Adrenal gland (tissue), 12 donors: Measurements from ENCODE around the gene PON3. TPM values are rescaled to one million over a fixed set of nuclear protein-coding genes. Genes with fewer than 3 reads are reported as not detected.

Source experiments
- DNase-seq, 7 donors: peaks; one replicate each; pipeline ENCODE4 v3.0.0-alpha.2; 2019 to 2020
- H3K27ac ChIP-seq, 5 donors: fragments of 200-600 bp; sonication (generic) in 4 of 5; 1 replicate in 3 of 5; 2 replicates in 2 of 5; pipeline versions ENCODE4 v1.5.1 to v1.8.0; 2016 to 2020; ENCODE audit warnings: mild to moderate bottlenecking in 1 of 5
- H3K27me3 ChIP-seq: fragments of 200-600 bp; 2 replicates; pipeline ENCODE4 v1.8.0; 2021
- H3K36me3 ChIP-seq, 2 donors: fragments of 200-600 bp; replicated peaks in 1 of 2; 1 replicate in 1 of 2; 2 replicates in 1 of 2; pipeline versions ENCODE4 v1.5.1 to v1.8.0; 2018 to 2022
- H3K4me1 ChIP-seq, 2 donors: fragments of 200-600 bp; replicated peaks in 1 of 2; 1 replicate in 1 of 2; 2 replicates in 1 of 2; pipeline versions ENCODE4 v1.5.1 to v1.8.0; 2018 to 2021
- H3K4me3 ChIP-seq, 4 donors: fragments of 200-600 bp; sonication (generic) in 3 of 4; one replicate each; pipeline ENCODE4 v1.5.1; 2016 to 2018
- H3K9me3 ChIP-seq, 3 donors: fragments of 200-600 bp; sonication (generic) in 1 of 3; replicated peaks in 1 of 3; 1 replicate in 2 of 3; 2 replicates in 1 of 3; pipeline versions ENCODE4 v1.5.1 to v1.8.0; 2016 to 2021
- POLR2A ChIP-seq, 2 donors: fragments of 450-650 bp; IDR thresholded peaks; one replicate each; pipeline ENCODE4 v1.6.1; 2017; ENCODE audit warnings: antibody characterized with exemption in 2 of 2, mild to moderate bottlenecking in 2 of 2, moderate library complexity in 1 of 2
- WGBS, 4 donors: extraction: QIAGEN DNeasy Blood & Tissue Kit in 2 of 4; methylation state at CpG; one replicate each; pipeline versions ENCODE4 v1.1.5 to v1.1.7; 2013 to 2017; 5-methylcytosine and 5-hydroxymethylcytosine counted together
- intact Hi-C, 2 donors: fragments of 100-400 bp; cut with DNase I; formaldehyde crosslinking; loops; one replicate each; pipeline versions ENCODE4 v1.14.1 to v1.15.0; 2022 to 2023
- polyA plus RNA-seq, 3 donors: library from polyadenylated mRNA; stranded (reverse); fragments of 200-250 nt in 2 of 3; fragments of 350-450 nt in 1 of 3; fragmentation: Illumina TruSeq in 1 of 3; extraction: RNeasy Lipid Tissue Mini Kit (QIAGEN cat#74804) in 1 of 3; gene quantifications; one replicate each; pipeline ENCODE4 v1.2.3, GENCODE V29; 2013 to 2014
- total RNA-seq, 9 donors: library from RNA; depleted of rRNA in 4 of 9; stranded (reverse); fragments of >200 nt in 4 of 9; fragments of 120-200 nt in 1 of 9; fragmentation: NEBNext Ultra II Directional in 1 of 9; extraction: Animal tissue kit (Norgen Biotek cat#: 25700) in 1 of 9; gene quantifications; one replicate each; pipeline versions ENCODE4 v1.1.0 to v1.2.4, GENCODE V29; 2013 to 2023
- TF ChIP-seq, protein P1 (sequence below), 6 experiments: fragments of 450-650 bp in 4 of 6; fragments of 200-600 bp in 2 of 6; sonication (generic) in 1 of 6; IDR thresholded peaks; 1 replicate in 5 of 6; 2 replicates in 1 of 6; pipeline versions ENCODE4 v1.5.1 to v1.8.0; 2016 to 2021; ENCODE audit warnings: antibody characterized with exemption in 6 of 6, mild to moderate bottlenecking in 2 of 6, moderate library complexity in 1 of 6
- donor health status: healthy with polysubstance abuse.
- donor health status: Bipolar disorder and iron deficiency.
- donor health status: DM: yes; HTN: yes; CAD: no.
- donor health status: DM: no; HTN: no; CAD: no.
- donor health status: DM: no; HTN: no; CAD: no.
- donor health status: DM: yes; HTN: yes; CAD: no.

Gene PON3
- total and polyA plus RNA-seq, 12 donors = 1.2 to 18.9 (median 3.0) TPM

- no peaks in the 10 kb centered on the region for H3K36me3 ChIP-seq
- H3K4me1 ChIP-seq = no peaks in the 10 kb centered on the region
- intact Hi-C loops = no loop called here
- no peaks in the 10 kb centered on the region for H3K27me3 ChIP-seq
- no peak overlapping the region for H3K27ac ChIP-seq
- TF ChIP-seq POLR2A (IDR thresholded peaks at IDR 0.05) = no peak
- TF ChIP-seq, protein P1, sequence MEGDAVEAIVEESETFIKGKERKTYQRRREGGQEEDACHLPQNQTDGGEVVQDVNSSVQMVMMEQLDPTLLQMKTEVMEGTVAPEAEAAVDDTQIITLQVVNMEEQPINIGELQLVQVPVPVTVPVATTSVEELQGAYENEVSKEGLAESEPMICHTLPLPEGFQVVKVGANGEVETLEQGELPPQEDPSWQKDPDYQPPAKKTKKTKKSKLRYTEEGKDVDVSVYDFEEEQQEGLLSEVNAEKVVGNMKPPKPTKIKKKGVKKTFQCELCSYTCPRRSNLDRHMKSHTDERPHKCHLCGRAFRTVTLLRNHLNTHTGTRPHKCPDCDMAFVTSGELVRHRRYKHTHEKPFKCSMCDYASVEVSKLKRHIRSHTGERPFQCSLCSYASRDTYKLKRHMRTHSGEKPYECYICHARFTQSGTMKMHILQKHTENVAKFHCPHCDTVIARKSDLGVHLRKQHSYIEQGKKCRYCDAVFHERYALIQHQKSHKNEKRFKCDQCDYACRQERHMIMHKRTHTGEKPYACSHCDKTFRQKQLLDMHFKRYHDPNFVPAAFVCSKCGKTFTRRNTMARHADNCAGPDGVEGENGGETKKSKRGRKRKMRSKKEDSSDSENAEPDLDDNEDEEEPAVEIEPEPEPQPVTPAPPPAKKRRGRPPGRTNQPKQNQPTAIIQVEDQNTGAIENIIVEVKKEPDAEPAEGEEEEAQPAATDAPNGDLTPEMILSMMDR (IDR thresholded peaks at IDR 0.05) = no peak
- H3K4me3 ChIP-seq = no peak overlapping the region
- 83 to 100% (median 93%) methylated on average over 1 of the region's 1 CpG for WGBS, 4 donors
- no peaks in the 10 kb centered on the region for H3K9me3 ChIP-seq
- DNase-seq = no peak
Measured at GRCh38 chr7:95367606-95368005, 28.6 kb downstream of the PON3 start.

DNA sequence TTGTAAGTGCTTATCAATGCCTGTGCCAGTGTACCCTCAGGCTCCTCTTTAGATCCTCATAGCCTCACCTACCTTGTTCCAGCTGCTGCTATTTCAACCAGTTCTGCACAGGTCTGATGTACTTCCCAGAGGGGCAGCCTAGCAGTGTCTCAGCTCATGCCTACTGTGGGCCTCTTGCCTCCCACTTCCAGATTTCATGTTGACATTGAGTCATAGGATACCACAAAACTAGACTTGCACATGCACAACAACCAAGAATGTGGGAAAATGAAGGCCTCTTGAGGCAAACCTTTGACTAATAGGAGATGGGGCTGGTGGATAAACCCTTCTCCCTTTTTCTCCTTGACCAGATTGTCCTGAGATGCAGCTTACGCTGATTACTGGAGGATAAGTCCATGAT, 31.0 kb downstream of the PON3 start:
- Histone ChIP-seq H3K36me3 (no peaks in the 10 kb centered on the region), H3K4me1 (no peaks in the 10 kb centered on the region), H3K27me3 (no peaks in the 10 kb centered on the region), H3K4me3 (no peak overlapping the region), H3K27ac (no peak overlapping the region), H3K9me3 (no peaks in the 10 kb centered on the region)
- 93 to 100% (median 100%) methylated on average over 1 of the region's 1 CpG for WGBS, 4 donors
- no peak for DNase-seq
- TF ChIP-seq, protein P1 (IDR thresholded peaks at IDR 0.05) = no peak
- no peak for TF ChIP-seq POLR2A (IDR thresholded peaks at IDR 0.05)
- intact Hi-C loops = no loop called here

DNA sequence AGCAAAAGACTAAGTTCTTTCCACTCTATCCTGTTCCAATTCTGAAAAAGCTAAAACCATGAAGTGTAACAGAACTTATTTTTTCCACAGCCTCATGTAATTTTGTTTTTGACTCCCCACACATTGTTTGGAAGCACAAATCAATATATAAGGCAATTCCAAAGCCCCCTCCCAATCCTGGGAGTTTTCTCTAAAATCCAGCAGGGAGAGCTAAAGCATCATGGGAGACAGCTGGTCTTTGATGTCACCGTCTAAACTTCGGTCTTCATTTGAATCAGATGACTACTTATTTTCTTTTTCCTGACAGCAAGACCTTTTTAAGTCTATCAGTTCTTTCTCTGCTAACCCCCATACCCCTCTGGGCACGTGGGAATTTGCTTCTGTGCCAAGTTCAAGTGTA, 38.6 kb downstream of the PON3 start:
- intact Hi-C loops = no loop called here

DNA sequence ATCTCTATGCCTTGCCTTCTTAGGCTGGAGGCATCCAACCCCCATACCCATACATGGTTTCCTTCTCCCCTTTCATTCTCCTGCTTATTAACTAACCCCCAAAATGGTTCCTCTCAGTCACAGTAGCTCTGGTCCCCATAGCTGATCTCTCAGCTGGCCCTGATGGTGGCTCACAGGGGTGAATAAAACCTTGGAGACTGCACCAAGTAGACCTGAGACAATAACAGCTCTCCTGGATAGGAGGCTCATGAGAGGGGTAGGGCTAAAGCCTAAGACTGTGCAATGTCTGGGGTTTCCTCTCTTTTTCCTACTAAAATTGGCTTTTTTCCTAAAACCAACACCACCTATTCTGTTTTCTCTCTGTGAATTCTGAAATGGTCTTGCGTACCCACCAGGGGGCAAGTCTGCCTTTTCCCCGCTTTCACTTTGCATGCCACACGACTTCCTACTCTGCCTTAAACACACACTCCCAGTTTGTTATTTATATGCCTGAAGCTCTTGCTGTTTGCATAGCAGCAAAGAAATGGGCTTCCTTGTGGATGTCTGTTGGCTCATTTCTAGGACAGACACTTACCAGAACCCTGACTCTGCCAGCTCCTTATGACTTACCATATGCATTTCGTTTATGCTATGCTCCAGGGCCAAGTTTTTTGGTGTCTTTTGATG, 53.4 kb downstream of the PON3 start:
- DNase-seq = no peak
- Histone ChIP-seq H3K27me3 (no peaks in the 10 kb centered on the region), H3K9me3 (no peaks in the 10 kb centered on the region), H3K36me3 (no peaks in the 10 kb centered on the region), H3K4me1 (peaks cover 10 to 11% of the 10 kb centered on the region in 2 donors), H3K27ac (no peak overlapping the region), H3K4me3 (no peak overlapping the region)
- intact Hi-C loops = no loop called here
- 83 to 88% (median 85%) methylated on average over 4 of the region's 4 CpGs for WGBS, 4 donors
- no peak for TF ChIP-seq POLR2A (IDR thresholded peaks at IDR 0.05)
- TF ChIP-seq, protein P1 (IDR thresholded peaks at IDR 0.05) = no peak

More for the DNA sequence above, 38.6 kb downstream of the PON3 start:
- Histone ChIP-seq H3K4me3 (no peak overlapping the region), H3K27ac (no peak overlapping the region), H3K9me3 (no peaks in the 10 kb centered on the region), H3K27me3 (no peaks in the 10 kb centered on the region), H3K4me1 (no peaks in the 10 kb centered on the region), H3K36me3 (no peaks in the 10 kb centered on the region)
- no peak for TF ChIP-seq POLR2A (IDR thresholded peaks at IDR 0.05)
- TF ChIP-seq, protein P1 (IDR thresholded peaks at IDR 0.05) = peak in 4 of 6 experiments; percentile 27 to 45 (median 32)
- no peak for DNase-seq
- WGBS, 4 donors = 36 to 50% (median 47%) methylated on average over 3 of the region's 3 CpGs
